ENCODE data around the gene TEAD2. TPM values are rescaled to one million over a fixed set of nuclear protein-coding genes. Genes with fewer than 3 reads are reported as not detected.

Gene TEAD2
- total RNA-seq, 3 donors from 2014 or later = 9.8 to 64.0 (median 21.8) TPM

- intact Hi-C loops (cut with DNase I, micrococcal nuclease) = no loop called here
- peaks cover 13% of the 10 kb centered on the region for H3K4me1 ChIP-seq (ENCODE audit: low read depth)
- H3K9me3 ChIP-seq = no peaks in the 10 kb centered on the region
- H3K36me3 ChIP-seq (ENCODE audit: low read depth) = no peaks in the 10 kb centered on the region
- TF ChIP-seq, protein P1, sequence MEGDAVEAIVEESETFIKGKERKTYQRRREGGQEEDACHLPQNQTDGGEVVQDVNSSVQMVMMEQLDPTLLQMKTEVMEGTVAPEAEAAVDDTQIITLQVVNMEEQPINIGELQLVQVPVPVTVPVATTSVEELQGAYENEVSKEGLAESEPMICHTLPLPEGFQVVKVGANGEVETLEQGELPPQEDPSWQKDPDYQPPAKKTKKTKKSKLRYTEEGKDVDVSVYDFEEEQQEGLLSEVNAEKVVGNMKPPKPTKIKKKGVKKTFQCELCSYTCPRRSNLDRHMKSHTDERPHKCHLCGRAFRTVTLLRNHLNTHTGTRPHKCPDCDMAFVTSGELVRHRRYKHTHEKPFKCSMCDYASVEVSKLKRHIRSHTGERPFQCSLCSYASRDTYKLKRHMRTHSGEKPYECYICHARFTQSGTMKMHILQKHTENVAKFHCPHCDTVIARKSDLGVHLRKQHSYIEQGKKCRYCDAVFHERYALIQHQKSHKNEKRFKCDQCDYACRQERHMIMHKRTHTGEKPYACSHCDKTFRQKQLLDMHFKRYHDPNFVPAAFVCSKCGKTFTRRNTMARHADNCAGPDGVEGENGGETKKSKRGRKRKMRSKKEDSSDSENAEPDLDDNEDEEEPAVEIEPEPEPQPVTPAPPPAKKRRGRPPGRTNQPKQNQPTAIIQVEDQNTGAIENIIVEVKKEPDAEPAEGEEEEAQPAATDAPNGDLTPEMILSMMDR (IDR thresholded peaks at IDR 0.05) = no peak
- DNase-seq = no peak
- ATAC-seq = no peak
- H3K4me3 ChIP-seq = no peak overlapping the region
These were observed 2.1 kb downstream of the TEAD2 start for GRCh38 chr19:49359851-49360820.

DNA sequence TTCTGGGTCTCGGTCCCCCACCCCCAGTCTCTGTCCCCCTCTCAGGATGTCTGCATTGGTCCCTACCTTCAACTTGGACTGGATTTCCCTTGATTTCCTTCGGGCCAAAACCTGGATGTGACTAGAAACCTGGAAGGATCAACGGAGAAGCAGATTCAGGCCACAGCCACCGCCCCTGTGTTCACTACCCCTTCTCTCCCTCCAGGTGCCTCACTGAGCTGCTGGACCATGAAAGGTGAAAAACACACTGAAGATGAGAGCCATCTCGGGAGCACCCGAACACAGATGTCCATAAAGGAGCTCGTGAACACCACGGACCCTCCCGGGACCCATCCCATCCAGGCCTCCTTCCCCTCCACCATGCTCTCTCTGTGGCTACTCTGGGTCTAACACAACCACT lies 5.0 kb downstream of the TEAD2 start:
- intact Hi-C loops (cut with DNase I, micrococcal nuclease) = no loop called here
- no peaks in the 10 kb centered on the region for H3K9me3 ChIP-seq
- no peaks in the 10 kb centered on the region for H3K36me3 ChIP-seq (ENCODE audit: low read depth)
- no peak for DNase-seq
- no peak overlapping the region for H3K4me3 ChIP-seq
- ATAC-seq = no peak
- TF ChIP-seq, protein P1 (IDR thresholded peaks at IDR 0.05) = no peak
- no peaks in the 10 kb centered on the region for H3K4me1 ChIP-seq (ENCODE audit: low read depth)

- no peaks in the 10 kb centered on the region for H3K4me1 ChIP-seq (ENCODE audit: low read depth)
- TF ChIP-seq, protein P1 (IDR thresholded peaks at IDR 0.05) = no peak
- no peak for DNase-seq
- intact Hi-C loops (cut with DNase I, micrococcal nuclease) = no loop called here
- H3K4me3 ChIP-seq = no peak overlapping the region
- ATAC-seq = no peak
- H3K9me3 ChIP-seq = no peaks in the 10 kb centered on the region
- no peaks in the 10 kb centered on the region for H3K36me3 ChIP-seq (ENCODE audit: low read depth)
These were observed 5.8 kb downstream of the TEAD2 start for GRCh38 chr19:49356382-49356781.

DNA sequence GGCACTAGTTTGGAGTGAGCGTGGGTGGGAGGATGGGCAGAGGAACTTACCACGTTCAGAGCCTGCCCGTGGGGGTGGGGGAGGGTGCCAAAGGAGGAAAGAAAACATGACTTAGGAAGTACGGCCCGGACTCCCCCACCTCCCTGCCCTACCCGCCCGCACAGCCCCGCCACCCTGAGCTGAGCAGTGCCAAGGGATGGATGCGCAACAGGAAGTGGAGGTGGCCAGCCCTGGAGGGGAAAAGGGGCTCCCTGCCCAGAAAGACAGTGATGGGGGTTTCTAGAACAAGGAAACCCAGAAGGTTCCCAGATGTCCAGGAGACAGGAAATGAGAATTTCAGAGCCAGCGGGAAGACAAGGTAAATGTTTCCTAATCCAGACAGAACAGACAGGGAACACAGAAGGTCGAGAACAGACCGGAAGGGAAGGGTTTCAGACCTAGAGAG lies 6.3 kb downstream of the TEAD2 start:
- Histone ChIP-seq H3K4me3 (no peak overlapping the region), H3K9me3 (no peaks in the 10 kb centered on the region), H3K4me1 (ENCODE audit: low read depth) (no peaks in the 10 kb centered on the region), H3K36me3 (ENCODE audit: low read depth) (no peaks in the 10 kb centered on the region)
- intact Hi-C loops (cut with DNase I, micrococcal nuclease) = no loop called here
- TF ChIP-seq, protein P1 (IDR thresholded peaks at IDR 0.05) = no peak
- DNase-seq = no peak
- ATAC-seq = no peak

DNA sequence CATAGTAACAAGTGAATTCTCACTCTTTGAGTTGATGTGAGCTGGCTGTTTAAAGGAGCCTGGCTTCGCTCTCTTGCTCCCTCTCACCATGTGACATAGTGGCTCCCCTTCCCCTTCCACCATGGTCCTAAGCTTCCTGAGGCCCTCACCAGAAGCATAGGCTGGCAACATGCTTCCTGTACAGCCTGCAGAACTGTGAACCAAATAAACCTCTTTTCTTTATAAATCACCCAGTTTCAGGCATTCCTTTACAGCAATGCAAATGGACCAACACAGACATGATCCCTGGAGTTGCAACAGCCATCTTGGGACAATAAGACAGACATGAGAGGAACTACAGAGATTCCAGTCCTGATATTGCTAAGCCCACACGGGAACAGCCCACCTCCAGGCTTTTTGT lies 12.6 kb downstream of the TEAD2 start:
- H3K36me3 ChIP-seq (ENCODE audit: low read depth) = no peaks in the 10 kb centered on the region
- DNase-seq (no peak), ATAC-seq (no peak)
- no peak overlapping the region for H3K4me3 ChIP-seq
- H3K4me1 ChIP-seq (ENCODE audit: low read depth) = no peaks in the 10 kb centered on the region
- intact Hi-C loops (cut with DNase I, micrococcal nuclease) = no loop called here
- no peaks in the 10 kb centered on the region for H3K9me3 ChIP-seq
- TF ChIP-seq, protein P1 (IDR thresholded peaks at IDR 0.05) = no peak
